H1 (cell line): Measurements from ENCODE around the gene ZNF155. TPM values are rescaled to one million over a fixed set of nuclear protein-coding genes. Genes with fewer than 3 reads are reported as not detected.
A peak's percentile ranks its signal among the peaks of the same experiment; 100 is the strongest.

Source experiments
- CTCF ChIA-PET: fragments of 300-600 bp; sonication (Branson Sonifier 250); formaldehyde crosslinking; loops from one replicate; lab custom pipeline; 2021; ENCODE audit not compliant: partially characterized antibody; lab: Charles Lee
- POLR2A ChIA-PET: fragments of 300-600 bp; sonication (Branson Sonifier 250); formaldehyde crosslinking; loops from one replicate; lab custom pipeline; 2021; ENCODE audit warnings: inconsistent platforms; ENCODE audit not compliant: partially characterized antibody; lab: Charles Lee
- DNase-seq, 2 experiments: peaks; one replicate each; pipeline versions ENCODE4 v3.0.0 to v3.0.0-alpha.2; 2010 to 2022; ENCODE audit warnings: low spot score in 2 of 2, low read depth in 1 of 2, mixed read lengths in 1 of 2
- FAIRE-seq: peaks from 2 replicates; lab custom pipeline; 2011; peaks lifted over from hg19 to GRCh38; lab: Jason Lieb, UNC
- H2AFZ ChIP-seq: 2 replicates; pipeline ENCODE4 v1.8.1; 2012; ENCODE audit warnings: low read length, inconsistent platforms
- H2AK5ac ChIP-seq: 2 replicates; pipeline ENCODE4 v1.6.1; 2013; ENCODE audit warnings: low read depth, low read length
- H2BK120ac ChIP-seq: replicated peaks from 2 replicates; pipeline ENCODE3; 2013; ENCODE audit warnings: low read depth, low read length, inconsistent platforms
- H2BK12ac ChIP-seq: 2 replicates; pipeline ENCODE4 v1.6.1; 2013; ENCODE audit warnings: low read depth, low read length
- H2BK15ac ChIP-seq: 2 replicates; pipeline ENCODE4 v1.6.1; 2013; ENCODE audit warnings: low read length
- H2BK20ac ChIP-seq: 2 replicates; pipeline ENCODE4 v1.6.1; 2013; ENCODE audit warnings: low read length
- H2BK5ac ChIP-seq: 2 replicates; pipeline ENCODE4 v1.6.1; 2013; ENCODE audit warnings: low read depth, low read length
- H3K14ac ChIP-seq: 2 replicates; pipeline ENCODE4 v1.6.1; 2013; ENCODE audit warnings: inconsistent platforms; ENCODE audit not compliant: insufficient read length
- H3K18ac ChIP-seq: 2 replicates; pipeline ENCODE4 v1.6.1; 2013; ENCODE audit warnings: low read length; ENCODE audit errors: extremely low read depth
- H3K23ac ChIP-seq: 2 replicates; pipeline ENCODE4 v1.6.1; 2013; ENCODE audit warnings: inconsistent platforms; ENCODE audit not compliant: insufficient read length
- H3K23me2 ChIP-seq: 2 replicates; pipeline ENCODE4 v1.6.1; 2013; ENCODE audit warnings: low read depth, low read length
- H3K27ac ChIP-seq: 2 replicates; pipeline ENCODE4 v1.6.1; 2011; ENCODE audit warnings: low read depth, low read length, inconsistent platforms
- H3K27me3 ChIP-seq, 4 experiments: replicated peaks in 1 of 4; 1 replicate in 1 of 4; 2 replicates in 3 of 4; pipeline versions ENCODE4 v1.6.1 to v1.8.1; 2011 to 2013; ENCODE audit warnings: low read length in 3 of 4, mild to moderate bottlenecking in 3 of 4, inconsistent platforms in 2 of 4, mixed read lengths in 2 of 4, moderate library complexity in 1 of 4; ENCODE audit not compliant: control insufficient read depth in 3 of 4, insufficient read depth in 3 of 4; ENCODE audit errors: extremely low read depth in 1 of 4
- H3K36me3 ChIP-seq, 4 experiments: 2 replicates each; pipeline versions ENCODE4 v1.6.1 to v1.8.1; 2011 to 2013; ENCODE audit warnings: mild to moderate bottlenecking in 4 of 4, low read length in 3 of 4, moderate library complexity in 2 of 4, control low read depth in 1 of 4, inconsistent platforms in 1 of 4; ENCODE audit not compliant: insufficient read depth in 4 of 4, control insufficient read depth in 2 of 4
- H3K4ac ChIP-seq: replicated peaks from 2 replicates; pipeline ENCODE3; 2013; ENCODE audit warnings: low read length, low read depth, mixed read lengths, inconsistent platforms; ENCODE audit not compliant: insufficient read length
- H3K4me1 ChIP-seq, 4 experiments: replicated peaks in 1 of 4; 1 replicate in 1 of 4; 2 replicates in 3 of 4; pipeline versions ENCODE4 v1.6.1 to v1.8.1; 2011 to 2013; ENCODE audit warnings: low read length in 3 of 4, inconsistent platforms in 2 of 4, mixed read lengths in 1 of 4; ENCODE audit not compliant: insufficient read depth in 4 of 4, control insufficient read depth in 3 of 4
- H3K4me2 ChIP-seq, 2 experiments: 2 replicates each; pipeline versions ENCODE4 v1.6.1 to v1.8.1; 2011 to 2013; ENCODE audit warnings: low read depth in 2 of 2, low read length in 2 of 2, control low read depth in 1 of 2, inconsistent platforms in 1 of 2, mild to moderate bottlenecking in 1 of 2; ENCODE audit not compliant: insufficient read depth in 1 of 2
- H3K4me3 ChIP-seq, 4 experiments: fragments of 200-600, 300-600 bp in 1 of 4; sonication (generic), shearing (Covaris generic), sonication (Bioruptor Twin) in 1 of 4; 2 replicates each; pipeline versions ENCODE4 v1.5.1 to v1.8.1; 2011 to 2016; ENCODE audit warnings: low read length in 4 of 4, low read depth in 3 of 4, control low read depth in 2 of 4, inconsistent platforms in 2 of 4, mild to moderate bottlenecking in 2 of 4, mixed read lengths in 1 of 4, moderate library complexity in 1 of 4; ENCODE audit not compliant: insufficient read depth in 2 of 4; ENCODE audit errors: extremely low read depth in 1 of 4
- H3K56ac ChIP-seq: replicated peaks from 2 replicates; pipeline ENCODE3; 2013; ENCODE audit warnings: low read depth, mild to moderate bottlenecking, mixed read lengths, low read length, inconsistent platforms; ENCODE audit not compliant: insufficient read length
- H3K79me1 ChIP-seq: 2 replicates; pipeline ENCODE4 v1.6.1; 2013; ENCODE audit warnings: low read depth, low read length, control low read depth
- H3K79me2 ChIP-seq, 2 experiments: 2 replicates each; pipeline versions ENCODE4 v1.6.1 to v1.8.1; 2012 to 2013; ENCODE audit warnings: low read length in 2 of 2, mild to moderate bottlenecking in 2 of 2, inconsistent platforms in 1 of 2; ENCODE audit not compliant: insufficient read depth in 2 of 2, control insufficient read depth in 1 of 2
- H3K9ac ChIP-seq, 4 experiments: replicated peaks in 1 of 4; 1 replicate in 1 of 4; 2 replicates in 3 of 4; pipeline versions ENCODE4 v1.6.1 to v1.8.1; 2011 to 2013; ENCODE audit warnings: low read depth in 3 of 4, low read length in 3 of 4, control low read depth in 2 of 4, mild to moderate bottlenecking in 2 of 4, moderate library complexity in 2 of 4, inconsistent platforms in 1 of 4; ENCODE audit errors: extremely low read depth in 1 of 4
- H3K9me3 ChIP-seq, 2 experiments: 2 replicates each; pipeline versions ENCODE4 v1.6.1 to v1.8.1; 2012 to 2013; ENCODE audit warnings: mild to moderate bottlenecking in 2 of 2, moderate library complexity in 2 of 2, control low read depth in 1 of 2, inconsistent platforms in 1 of 2, low read depth in 1 of 2, low read length in 1 of 2, mixed read lengths in 1 of 2; ENCODE audit not compliant: insufficient read depth in 2 of 2
- H4K20me1 ChIP-seq, 2 experiments: replicated peaks in 1 of 2; 2 replicates each; pipeline versions ENCODE3 to v1.8.1; 2011 to 2013; ENCODE audit warnings: inconsistent platforms in 2 of 2, low read length in 2 of 2, mild to moderate bottlenecking in 1 of 2; ENCODE audit not compliant: insufficient read depth in 2 of 2, control insufficient read depth in 1 of 2
- H4K5ac ChIP-seq: 2 replicates; pipeline ENCODE4 v1.6.1; 2013; ENCODE audit warnings: low read length, low read depth, mixed read lengths, inconsistent platforms; ENCODE audit not compliant: insufficient read length
- H4K8ac ChIP-seq: 2 replicates; pipeline ENCODE4 v1.8.0; 2013; ENCODE audit warnings: mild to moderate bottlenecking, moderate library complexity, low read length, inconsistent platforms; ENCODE audit not compliant: insufficient read depth; ENCODE audit errors: extremely low read depth
- H4K91ac ChIP-seq: replicated peaks from 2 replicates; pipeline ENCODE3; 2013; ENCODE audit warnings: low read length, mixed read lengths, inconsistent platforms; ENCODE audit not compliant: insufficient read length
- ASH2L ChIP-seq: fragments of 200-600, 300-600 bp; sonication (generic); IDR thresholded peaks from one replicate; pipeline ENCODE4 v1.7.1; 2017; ENCODE audit warnings: low read length
- CHD1 ChIP-seq: IDR thresholded peaks from 2 replicates; pipeline ENCODE4 v1.6.1; 2012; ENCODE audit warnings: low read depth, low read length, improper control_type of control experiment
- CREB1 ChIP-seq: IDR thresholded peaks from 2 replicates; pipeline ENCODE4 v1.6.1; 2012; ENCODE audit warnings: inconsistent platforms
- EP300 ChIP-seq, 2 experiments: IDR thresholded peaks; 1 replicate in 1 of 2; 2 replicates in 1 of 2; pipeline ENCODE4 v1.6.1; 2011 to 2012; ENCODE audit warnings: low read depth in 2 of 2, low read length in 2 of 2, mild to moderate bottlenecking in 2 of 2, borderline replicate concordance in 1 of 2, inconsistent platforms in 1 of 2, moderate library complexity in 1 of 2
- HDAC2 ChIP-seq, 2 experiments: fragments of 300-600 bp in 1 of 2; sonication (generic) in 1 of 2; IDR thresholded peaks; 2 replicates each; pipeline ENCODE4 v1.6.1; 2011 to 2012; ENCODE audit warnings: low read depth in 2 of 2, low read length in 2 of 2, mild to moderate bottlenecking in 2 of 2, moderate library complexity in 2 of 2, borderline replicate concordance in 1 of 2, inconsistent platforms in 1 of 2
- POLR2A ChIP-seq, 2 experiments: IDR thresholded peaks; 1 replicate in 1 of 2; 2 replicates in 1 of 2; pipeline ENCODE4 v1.6.1; 2011; ENCODE audit warnings: low read depth in 2 of 2, low read length in 2 of 2, mild to moderate bottlenecking in 2 of 2; ENCODE audit errors: control extremely low read depth in 1 of 2
- RBBP5 ChIP-seq: IDR thresholded peaks from 2 replicates; pipeline ENCODE4 v1.7.1; 2012; ENCODE audit warnings: low read depth, mild to moderate bottlenecking, inconsistent platforms, low read length, moderate library complexity, borderline replicate concordance
- RXRA ChIP-seq: IDR thresholded peaks from 2 replicates; pipeline ENCODE4 v1.6.1; 2011; ENCODE audit warnings: low read depth, mild to moderate bottlenecking, low read length, moderate library complexity; ENCODE audit not compliant: insufficient read depth
- SIN3A ChIP-seq, 2 experiments: IDR thresholded peaks in 1 of 2; conservative IDR thresholded peaks in 1 of 2; 2 replicates each; pipeline ENCODE4 v1.6.1; 2011 to 2012; ENCODE audit warnings: low read length in 2 of 2, improper control_type of control experiment in 1 of 2, low read depth in 1 of 2, mild to moderate bottlenecking in 1 of 2
- SIRT6 ChIP-seq: IDR thresholded peaks from one replicate; pipeline ENCODE4 v1.7.1; 2012; ENCODE audit warnings: low read length, inconsistent platforms
- SIX5 ChIP-seq: IDR thresholded peaks from 2 replicates; pipeline ENCODE4 v1.6.1; 2011; ENCODE audit warnings: mild to moderate bottlenecking, low read depth, low read length
- TAF1 ChIP-seq: IDR thresholded peaks from 2 replicates; pipeline ENCODE4 v1.6.1; 2011; ENCODE audit warnings: mild to moderate bottlenecking, low read depth, low read length
- WGBS, 2 experiments: shearing (Covaris generic) in 1 of 2; methylation state at CpG; one replicate each; pipeline versions ENCODE4 v1.1.6 to v1.1.7; 2013 to 2015; ENCODE audit warnings: low lambda C conversion rate in 2 of 2, mixed read lengths in 2 of 2, inconsistent platforms in 1 of 2, low coverage in 1 of 2, missing lambda C conversion rate in 1 of 2; ENCODE audit not compliant: insufficient replicate concordance in 2 of 2, insufficient coverage in 1 of 2, insufficient read length in 1 of 2; ENCODE audit errors: extremely low coverage in 1 of 2, missing lambda C conversion rate in 1 of 2; 5-methylcytosine and 5-hydroxymethylcytosine counted together
- polyA plus RNA-seq, 7 experiments: library from polyadenylated mRNA; depleted of rRNA in 3 of 7; stranded (reverse) in 5 of 7; unstranded in 2 of 7; fragments of >200 nt in 5 of 7; fragments of 200-250 nt in 2 of 7; gene quantifications; 1 replicate in 5 of 7; 2 replicates in 1 of 7; 4 replicates in 1 of 7; pipeline versions ENCODE4 v1.2.1 to v1.2.3, GENCODE V29; 2011 to 2013; ENCODE audit warnings: missing spikeins in 2 of 7, mixed read lengths in 2 of 7
- total RNA-seq: library from RNA; stranded (reverse); fragmentation: NEBNext Ultra II Directional; extraction: Animal tissue kit (Norgen Biotek cat#: 25700); gene quantifications from 2 replicates; pipeline ENCODE4 v1.2.1, GENCODE V29; 2021

The ZNF155 gene
- total and polyA plus RNA-seq, 2 of the 8 experiments (the other 6 are each of a cell fraction or from before 2014, with no cell fraction given), result 3.1 to 9.0 TPM

GRCh38 chr19:44025217-44025936 lies 41.4 kb downstream of the ZNF155 start, which contains the start of gene ZNF222:
ZNF222 (plus strand) TSS chr19:44025379; CDS start chr19:44025437, 58 bp downstream.
- peaks cover 4% of the 10 kb centered on the region; the same call in 1 of the 2 replicates for H3K23me2 ChIP-seq
- peak; percentile 25 to 75 for DNase-seq
- peak within 1 kb of the TSS; percentile 100 for H2AFZ ChIP-seq
- H2BK120ac ChIP-seq, result no peak within 1 kb of the TSS
- peak within 1 kb of the TSS; percentile 76 to 86 for H3K4me2 ChIP-seq
- H4K5ac ChIP-seq, result peak within 1 kb of the TSS; percentile 20
- no peak within 1 kb of the TSS for H4K91ac ChIP-seq
- no peak within 1 kb of the TSS for H2BK20ac ChIP-seq
- H2BK12ac ChIP-seq, result no peak within 1 kb of the TSS; the same call in 1 of the 2 replicates
- peak within 1 kb of the TSS; percentile 71 to 95 (median 84) for H3K4me3 ChIP-seq
- no peak within 1 kb of the TSS for H3K23ac ChIP-seq
- 3% methylated on average over 36 of the region's 37 CpGs; no CpG with 5 or more reads in 1 of the 2 experiments for WGBS, 2 experiments
- H3K18ac ChIP-seq, result no peak within 1 kb of the TSS
- H4K8ac ChIP-seq, result no peak within 1 kb of the TSS
- peaks cover 4% of the 10 kb centered on the region for H3K79me1 ChIP-seq
- H2BK15ac ChIP-seq, result no peak within 1 kb of the TSS
- H3K9ac ChIP-seq, result peak within 1 kb of the TSS; percentile 31 to 80 (median 42)
- ChIA-PET CTCF (no interaction called here), POLR2A (interaction anchor here (0.6 to 2.1 kb wide), 2 partner anchors 26 to 122 kb away, joined by 4 to 11 read pairs; partner anchors contain the start of gene ZNF223)
- peak within 1 kb of the TSS; percentile 32 for H3K4ac ChIP-seq
- H2AK5ac ChIP-seq, result no peak within 1 kb of the TSS
- H4K20me1 ChIP-seq, result no peaks in the 10 kb centered on the region
- H3K79me2 ChIP-seq, result peaks cover 0 to 4% of the 10 kb centered on the region in 2 experiments; a peak in 2 of 4 replicates
- no peaks in the 10 kb centered on the region for H3K27me3 ChIP-seq
- no peak within 1 kb of the TSS for H3K56ac ChIP-seq
- no peak within 1 kb of the TSS for H3K27ac ChIP-seq
- peak; percentile 45 for FAIRE-seq
- H2BK5ac ChIP-seq, result no peak within 1 kb of the TSS
- H3K9me3 ChIP-seq, result peaks cover 0 to 2% of the 10 kb centered on the region in 2 experiments; a peak in 2 of 4 replicates
- no peaks in the 10 kb centered on the region for H3K4me1 ChIP-seq
- peaks cover 3 to 32% (median 21%) of the 10 kb centered on the region in 4 experiments; a peak in 6 of 8 replicates for H3K36me3 ChIP-seq
- H3K14ac ChIP-seq, result no peak within 1 kb of the TSS
- TF ChIP-seq ASH2L (no peak), TAF1 (peak; percentile 82), EP300 (IDR thresholded peaks at IDR 0.05; ENCODE audit: borderline replicate concordance in 1 of 2, low read depth in 2 of 2, low read length in 2 of 2) (no peak), SIN3A (conservative IDR thresholded peaks at IDR 0.05 in 1 of 2, IDR thresholded peaks at IDR 0.05 in 1 of 2; ENCODE audit: low read depth in 1 of 2, low read length in 2 of 2) (peak in 1 of 2 experiments; percentile 40; a peak in 1 of 4 replicates), HDAC2 (IDR thresholded peaks at IDR 0.05; ENCODE audit: borderline replicate concordance in 1 of 2, low read depth in 2 of 2, low read length in 2 of 2) (no peak), SIRT6 (no peak), POLR2A (IDR thresholded peaks at IDR 0.05; ENCODE audit: control extremely low read depth in 1 of 2, low read depth in 2 of 2, low read length in 2 of 2) (peak in 1 of 2 experiments; percentile 67; a peak in 2 of 3 replicates), SIX5 (peak; percentile 59), RXRA (no peak), CREB1 (peak; percentile 76), RBBP5 (no peak), CHD1 (no peak)
